ENCODE data around the gene THSD4.

The THSD4 gene

GRCh38 chr15:71199384-71200351, 84.4 kb downstream of the THSD4 start:
- Histone ChIP-seq H3K4me3 (ENCODE audit: low read length) (no peak overlapping the region), H3F3A (ENCODE audit: control insufficient read depth, insufficient read depth) (no peaks in the 10 kb centered on the region), H3K9me3 (ENCODE audit: control insufficient read depth, insufficient read depth, low read length) (no peaks in the 10 kb centered on the region), H4K20me1 (ENCODE audit: control insufficient read depth, insufficient read depth, low read depth, low read length) (no peaks in the 10 kb centered on the region), H3K4me1 (ENCODE audit: control insufficient read depth, low read length) (no peaks in the 10 kb centered on the region), H3K9me2 (replicated peaks; ENCODE audit: control insufficient read depth, low read length) (no peaks in the 10 kb centered on the region), H3K36me3 (ENCODE audit: control insufficient read depth, low read length) (no peaks in the 10 kb centered on the region), H3K27ac (ENCODE audit: low read depth, low read length) (no peak overlapping the region), H3K27me3 (ENCODE audit: control insufficient read depth, low read length) (no peaks in the 10 kb centered on the region), H3K4me2 (ENCODE audit: low read length) (no peak overlapping the region), H3K79me2 (ENCODE audit: control insufficient read depth, low read length) (no peaks in the 10 kb centered on the region)
- TF ChIP-seq EZH2phosphoT487 (IDR thresholded peaks at IDR 0.05; ENCODE audit: borderline replicate concordance, low read length): no peak

- no peak overlapping the region for H3K27ac ChIP-seq (ENCODE audit: low read depth, low read length)
- no peaks in the 10 kb centered on the region for H4K20me1 ChIP-seq (ENCODE audit: control insufficient read depth, insufficient read depth, low read depth, low read length)
- no peaks in the 10 kb centered on the region for H3K36me3 ChIP-seq (ENCODE audit: control insufficient read depth, low read length)
- H3F3A ChIP-seq (ENCODE audit: control insufficient read depth, insufficient read depth): no peaks in the 10 kb centered on the region
- H3K79me2 ChIP-seq (ENCODE audit: control insufficient read depth, low read length): no peaks in the 10 kb centered on the region
- no peaks in the 10 kb centered on the region for H3K9me3 ChIP-seq (ENCODE audit: control insufficient read depth, insufficient read depth, low read length)
- TF ChIP-seq EZH2phosphoT487 (IDR thresholded peaks at IDR 0.05; ENCODE audit: borderline replicate concordance, low read length): no peak
- TF ChIP-seq, protein P1, sequence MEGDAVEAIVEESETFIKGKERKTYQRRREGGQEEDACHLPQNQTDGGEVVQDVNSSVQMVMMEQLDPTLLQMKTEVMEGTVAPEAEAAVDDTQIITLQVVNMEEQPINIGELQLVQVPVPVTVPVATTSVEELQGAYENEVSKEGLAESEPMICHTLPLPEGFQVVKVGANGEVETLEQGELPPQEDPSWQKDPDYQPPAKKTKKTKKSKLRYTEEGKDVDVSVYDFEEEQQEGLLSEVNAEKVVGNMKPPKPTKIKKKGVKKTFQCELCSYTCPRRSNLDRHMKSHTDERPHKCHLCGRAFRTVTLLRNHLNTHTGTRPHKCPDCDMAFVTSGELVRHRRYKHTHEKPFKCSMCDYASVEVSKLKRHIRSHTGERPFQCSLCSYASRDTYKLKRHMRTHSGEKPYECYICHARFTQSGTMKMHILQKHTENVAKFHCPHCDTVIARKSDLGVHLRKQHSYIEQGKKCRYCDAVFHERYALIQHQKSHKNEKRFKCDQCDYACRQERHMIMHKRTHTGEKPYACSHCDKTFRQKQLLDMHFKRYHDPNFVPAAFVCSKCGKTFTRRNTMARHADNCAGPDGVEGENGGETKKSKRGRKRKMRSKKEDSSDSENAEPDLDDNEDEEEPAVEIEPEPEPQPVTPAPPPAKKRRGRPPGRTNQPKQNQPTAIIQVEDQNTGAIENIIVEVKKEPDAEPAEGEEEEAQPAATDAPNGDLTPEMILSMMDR (IDR thresholded peaks at IDR 0.05; ENCODE audit: low read depth, low read length, poor library complexity, severe bottlenecking): no peak
- no peak overlapping the region for H3K4me2 ChIP-seq (ENCODE audit: low read length)
- H3K9me2 ChIP-seq (replicated peaks; ENCODE audit: control insufficient read depth, low read length): no peaks in the 10 kb centered on the region
- no peak overlapping the region for H3K4me3 ChIP-seq (ENCODE audit: low read length)
- no peaks in the 10 kb centered on the region for H3K27me3 ChIP-seq (ENCODE audit: control insufficient read depth, low read length)
- H3K4me1 ChIP-seq (ENCODE audit: control insufficient read depth, low read length): no peaks in the 10 kb centered on the region
Observed at GRCh38 chr15:71201477-71201876, 86.2 kb downstream of the THSD4 start.

GRCh38 chr15:71202712-71203111, 87.4 kb downstream of the THSD4 start:
- no peak overlapping the region for H3K4me2 ChIP-seq (ENCODE audit: low read length)

More at GRCh38 chr15:71202712-71203111, 87.4 kb downstream of the THSD4 start:
- H3K27ac ChIP-seq (ENCODE audit: low read depth, low read length): no peak overlapping the region
- H3K9me3 ChIP-seq (ENCODE audit: control insufficient read depth, insufficient read depth, low read length): no peaks in the 10 kb centered on the region
- TF ChIP-seq EZH2phosphoT487 (IDR thresholded peaks at IDR 0.05; ENCODE audit: borderline replicate concordance, low read length): no peak
- TF ChIP-seq, protein P1 (IDR thresholded peaks at IDR 0.05; ENCODE audit: low read depth, low read length, poor library complexity, severe bottlenecking): no peak
- H3K4me1 ChIP-seq (ENCODE audit: control insufficient read depth, low read length): no peaks in the 10 kb centered on the region
- no peaks in the 10 kb centered on the region for H4K20me1 ChIP-seq (ENCODE audit: control insufficient read depth, insufficient read depth, low read depth, low read length)
- H3K36me3 ChIP-seq (ENCODE audit: control insufficient read depth, low read length): no peaks in the 10 kb centered on the region
- no peaks in the 10 kb centered on the region for H3K79me2 ChIP-seq (ENCODE audit: control insufficient read depth, low read length)
- H3K27me3 ChIP-seq (ENCODE audit: control insufficient read depth, low read length): no peaks in the 10 kb centered on the region
- H3F3A ChIP-seq (ENCODE audit: control insufficient read depth, insufficient read depth): no peaks in the 10 kb centered on the region
- H3K9me2 ChIP-seq (replicated peaks; ENCODE audit: control insufficient read depth, low read length): no peaks in the 10 kb centered on the region
- H3K4me3 ChIP-seq (ENCODE audit: low read length): no peak overlapping the region
